Amygdala (tissue), 56 donors: Measurements from ENCODE around the gene PGM5.

Experiments used
- DNase-seq, 56 donors: peaks; one replicate each; lab custom pipeline; 2025; lab: John Stamatoyannopoulos, UW

Gene PGM5

GRCh38 chr9:68574150-68574549 lies 217.7 kb downstream of the PGM5 start:
- no peak for DNase-seq

GRCh38 chr9:68575817-68576216 lies 219.4 kb downstream of the PGM5 start:
- no peak for DNase-seq

GRCh38 chr9:68577774-68578591 lies 221.6 kb downstream of the PGM5 start:
- no peak for DNase-seq
